CD4-positive, alpha-beta T cell treated with Interleukin-6 for 4 hours (primary cell): Measurements from ENCODE around the gene MKS1.

Experiments
- DNase-seq: peaks from one replicate; pipeline ENCODE4 v3.0.0-alpha.2; 2020; ENCODE audit warnings: mixed read lengths

Gene MKS1

GRCh38 chr17:58219007-58219788 is at the start of gene MKS1:
MKS1 (minus strand) TSS chr17:58219255; CDS start chr17:58219230, 25 bp downstream.
- peak; percentile 96 for DNase-seq

DNA sequence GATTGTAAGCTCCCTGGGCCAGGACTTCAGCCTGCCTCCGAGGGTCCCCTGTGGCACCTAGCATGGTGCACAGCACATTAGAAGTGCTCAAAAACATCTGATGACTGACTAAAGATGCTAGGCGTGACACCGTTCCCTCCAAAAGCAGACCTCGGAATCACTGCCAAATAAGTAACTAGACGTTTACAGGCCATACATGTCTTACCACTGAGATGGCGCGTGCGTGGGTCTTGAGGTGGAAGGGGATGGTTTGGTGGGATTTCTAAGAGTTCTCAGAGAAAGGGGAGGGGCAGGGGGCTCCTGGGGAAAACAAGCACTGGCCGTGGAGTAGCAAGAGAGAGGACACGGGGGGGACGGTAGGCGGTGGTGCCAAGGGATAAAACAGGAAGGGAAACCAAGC is 49.3 kb upstream of the MKS1 start:
- no peak for DNase-seq

DNA sequence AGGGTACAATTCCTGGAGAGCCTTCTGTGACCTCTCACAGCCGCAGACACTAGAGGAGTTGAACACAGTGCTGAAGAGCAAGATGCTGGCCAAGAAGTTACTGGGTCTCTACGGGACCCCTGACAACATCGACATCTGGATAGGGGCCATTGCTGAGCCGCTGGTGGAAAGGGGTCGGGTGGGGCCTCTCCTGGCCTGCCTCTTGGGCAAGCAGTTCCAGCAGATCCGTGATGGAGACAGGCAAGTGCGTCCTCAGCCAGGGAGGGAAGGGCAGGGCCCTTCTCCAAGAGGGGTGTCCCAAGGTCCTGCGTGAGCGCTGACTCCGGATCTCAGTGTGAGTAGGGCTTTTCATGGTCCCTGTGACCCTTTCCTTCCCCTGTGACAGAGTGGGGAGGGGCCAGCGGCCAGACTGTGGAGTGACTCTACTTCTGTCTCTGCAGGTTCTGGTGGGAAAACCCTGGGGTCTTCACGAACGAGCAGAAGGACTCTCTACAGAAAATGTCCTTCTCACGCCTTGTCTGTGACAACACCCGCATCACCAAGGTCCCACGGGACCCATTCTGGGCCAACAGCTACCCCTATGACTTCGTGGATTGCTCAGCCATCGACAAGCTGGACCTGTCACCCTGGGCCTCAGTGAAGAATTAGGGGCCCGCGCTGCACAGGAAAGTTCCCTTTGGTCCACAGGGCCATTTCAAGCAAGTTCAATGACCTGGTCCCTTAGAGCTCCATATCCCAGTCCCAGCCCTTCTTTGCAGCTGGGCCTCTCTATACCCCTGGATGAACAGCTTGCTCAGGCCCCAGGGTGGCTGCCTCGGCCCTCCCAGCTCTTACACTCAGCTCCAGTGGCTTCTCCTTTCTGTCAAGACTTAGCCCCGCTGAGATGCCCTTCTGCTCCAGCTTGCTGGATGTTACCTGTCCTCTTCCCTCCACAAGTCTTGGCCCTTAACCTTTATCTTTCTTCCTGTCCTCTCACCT is 48.6 kb upstream of the MKS1 start:
- no peak for DNase-seq

DNA sequence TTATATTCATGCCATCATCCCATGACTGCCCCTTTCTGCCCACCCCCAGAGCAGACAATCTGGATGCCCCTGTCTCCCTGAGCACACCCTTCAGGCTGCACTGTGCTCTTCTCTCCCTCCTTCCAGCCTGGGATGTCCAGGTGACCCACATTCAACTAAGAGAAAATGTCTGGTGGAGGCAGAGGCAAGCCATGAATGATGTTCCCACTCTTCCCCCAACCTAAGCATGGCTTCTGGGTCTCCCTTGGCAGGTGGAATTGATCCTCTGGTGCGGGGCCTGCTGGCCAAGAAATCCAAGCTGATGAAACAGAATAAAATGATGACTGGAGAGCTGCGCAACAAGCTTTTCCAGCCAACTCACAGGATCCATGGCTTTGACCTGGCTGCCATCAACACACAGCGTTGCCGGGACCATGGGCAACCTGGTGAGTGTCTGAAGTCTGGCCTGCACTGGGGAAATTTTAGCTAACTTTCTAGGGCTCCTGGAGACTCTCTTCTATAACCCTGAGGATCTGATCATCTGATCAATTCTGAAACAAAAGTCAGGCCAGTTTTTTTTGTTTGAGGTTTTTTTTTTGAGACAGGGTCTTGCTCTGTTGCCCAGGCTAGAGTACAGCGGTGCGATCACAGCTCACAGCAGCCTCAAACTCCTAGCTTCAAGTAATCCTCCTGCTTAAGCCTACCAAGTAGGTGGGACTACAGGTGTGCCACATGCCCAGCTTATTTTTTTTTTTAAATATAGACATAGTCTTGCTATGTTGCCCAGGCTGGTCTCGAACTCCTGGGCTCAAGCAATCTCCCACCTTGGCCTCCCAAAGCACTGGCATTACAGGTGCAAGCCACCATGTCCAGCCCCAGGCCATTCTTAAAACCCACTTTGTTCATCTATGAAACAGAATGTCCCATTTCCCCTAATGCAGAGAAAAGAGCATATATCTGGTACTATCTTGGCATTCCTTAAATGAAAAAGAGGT is 47.1 kb upstream of the MKS1 start:
- no peak for DNase-seq

GRCh38 chr17:58265271-58265670 is 46.2 kb upstream of the MKS1 start:
- no peak for DNase-seq

DNA sequence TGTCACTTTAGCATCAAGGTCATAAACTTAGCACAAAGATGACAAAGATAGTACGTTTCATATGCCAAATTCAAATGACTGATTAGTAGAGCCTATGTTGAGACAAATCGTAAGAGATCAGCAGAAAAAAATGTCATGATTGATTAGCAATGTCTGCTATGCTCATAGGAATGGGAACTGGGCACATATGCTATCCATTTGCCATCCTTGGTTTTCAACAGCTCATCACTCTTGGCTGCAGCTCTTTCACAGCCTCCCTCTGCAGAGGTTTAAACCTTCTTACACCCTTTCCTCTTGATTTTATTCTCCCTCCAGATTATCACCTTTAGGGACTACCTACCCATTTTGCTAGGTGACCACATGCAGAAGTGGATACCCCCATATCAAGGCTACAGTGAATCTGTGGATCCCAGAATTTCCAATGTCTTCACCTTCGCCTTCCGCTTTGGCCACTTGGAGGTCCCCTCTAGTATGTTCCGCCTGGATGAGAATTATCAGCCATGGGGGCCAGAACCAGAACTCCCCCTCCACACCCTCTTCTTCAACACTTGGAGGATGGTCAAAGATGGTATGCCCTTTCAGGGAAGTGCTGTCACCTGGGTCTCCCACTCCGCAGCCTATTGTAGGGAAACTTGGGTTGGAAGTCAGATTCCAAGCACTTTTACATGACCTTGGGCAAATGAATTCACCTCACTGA is 45.5 kb upstream of the MKS1 start:
- DNase-seq: no peak

DNA sequence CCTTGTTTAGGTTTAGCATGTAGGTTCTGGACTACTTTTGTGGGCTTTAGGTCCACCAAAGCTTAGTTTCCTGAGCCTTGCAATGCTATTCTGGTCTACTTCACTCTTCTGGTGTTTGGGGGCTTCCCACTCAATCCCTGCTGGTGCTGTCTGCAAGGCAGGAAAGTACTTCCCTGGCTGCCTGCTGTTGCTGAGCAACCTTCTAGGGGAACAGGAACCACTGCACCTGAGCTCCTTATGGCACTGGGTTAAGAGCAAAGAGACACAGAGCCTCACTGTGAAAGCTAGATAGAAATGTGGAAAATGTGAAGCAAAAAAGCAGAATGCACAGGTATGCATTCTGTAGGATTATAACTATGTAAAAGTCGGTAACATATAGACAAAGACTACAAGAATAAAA is 44.7 kb upstream of the MKS1 start:
- no peak for DNase-seq

DNA sequence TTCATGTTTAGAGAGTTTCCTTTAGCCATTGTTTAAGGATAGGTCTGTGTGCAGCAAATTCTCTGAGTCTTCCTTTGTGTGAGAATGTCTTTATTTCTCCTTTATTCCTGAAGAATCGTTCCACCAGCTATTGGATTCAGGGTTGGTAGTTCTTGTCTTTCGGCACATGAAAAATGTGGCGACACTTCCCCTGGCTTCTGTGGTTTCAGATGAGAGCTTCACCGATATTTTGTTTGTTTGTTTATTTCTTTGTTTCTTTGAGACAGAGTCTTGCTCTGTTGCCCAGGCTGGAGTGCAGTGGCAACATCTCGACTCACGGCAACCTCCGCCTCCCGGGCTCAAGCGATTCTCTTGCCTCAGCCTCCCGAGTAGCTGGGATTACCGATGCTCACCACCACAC is 43.1 kb upstream of the MKS1 start:
- DNase-seq: no peak

DNA sequence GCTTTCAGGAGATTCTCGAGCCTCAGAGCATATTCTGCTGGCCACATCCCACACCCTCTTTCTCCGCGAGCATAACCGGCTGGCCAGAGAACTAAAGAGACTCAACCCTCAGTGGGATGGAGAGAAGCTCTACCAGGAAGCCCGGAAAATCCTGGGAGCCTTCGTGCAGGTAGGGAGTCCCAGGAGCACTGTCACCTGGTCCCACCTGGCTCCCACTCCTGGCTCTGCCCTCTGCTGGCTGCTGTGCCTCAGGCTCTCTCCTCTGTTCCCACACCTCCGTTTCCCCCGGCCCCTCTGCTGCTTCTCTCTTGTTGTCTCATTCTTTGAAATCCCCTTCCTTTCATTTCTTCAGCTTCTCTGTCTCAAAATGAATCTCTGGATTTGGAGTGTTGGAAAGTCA is 35.7 kb upstream of the MKS1 start:
- DNase-seq: no peak

DNA sequence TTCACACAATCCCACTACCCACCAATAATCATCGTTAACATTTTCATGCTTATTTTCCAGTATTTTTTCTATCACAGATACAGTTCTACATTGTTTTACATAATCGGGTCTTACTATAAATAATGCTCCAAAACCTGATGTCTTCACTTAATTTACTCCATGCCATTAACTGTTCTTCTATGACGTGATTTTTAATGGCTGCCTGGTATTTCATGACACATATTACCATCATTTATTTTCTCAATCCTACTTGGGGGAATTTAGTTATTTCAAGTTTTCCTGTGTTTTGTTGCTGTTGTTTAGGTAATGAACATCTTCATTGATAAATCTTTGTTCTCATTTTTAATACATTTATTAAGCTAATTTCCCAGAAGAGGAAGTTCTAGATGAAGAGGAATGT is 34.0 kb upstream of the MKS1 start:
- no peak for DNase-seq

GRCh38 chr17:58252141-58252540 is 33.1 kb upstream of the MKS1 start:
- no peak for DNase-seq

GRCh38 chr17:58250344-58251011 is 31.4 kb upstream of the MKS1 start:
- DNase-seq: no peak

DNA sequence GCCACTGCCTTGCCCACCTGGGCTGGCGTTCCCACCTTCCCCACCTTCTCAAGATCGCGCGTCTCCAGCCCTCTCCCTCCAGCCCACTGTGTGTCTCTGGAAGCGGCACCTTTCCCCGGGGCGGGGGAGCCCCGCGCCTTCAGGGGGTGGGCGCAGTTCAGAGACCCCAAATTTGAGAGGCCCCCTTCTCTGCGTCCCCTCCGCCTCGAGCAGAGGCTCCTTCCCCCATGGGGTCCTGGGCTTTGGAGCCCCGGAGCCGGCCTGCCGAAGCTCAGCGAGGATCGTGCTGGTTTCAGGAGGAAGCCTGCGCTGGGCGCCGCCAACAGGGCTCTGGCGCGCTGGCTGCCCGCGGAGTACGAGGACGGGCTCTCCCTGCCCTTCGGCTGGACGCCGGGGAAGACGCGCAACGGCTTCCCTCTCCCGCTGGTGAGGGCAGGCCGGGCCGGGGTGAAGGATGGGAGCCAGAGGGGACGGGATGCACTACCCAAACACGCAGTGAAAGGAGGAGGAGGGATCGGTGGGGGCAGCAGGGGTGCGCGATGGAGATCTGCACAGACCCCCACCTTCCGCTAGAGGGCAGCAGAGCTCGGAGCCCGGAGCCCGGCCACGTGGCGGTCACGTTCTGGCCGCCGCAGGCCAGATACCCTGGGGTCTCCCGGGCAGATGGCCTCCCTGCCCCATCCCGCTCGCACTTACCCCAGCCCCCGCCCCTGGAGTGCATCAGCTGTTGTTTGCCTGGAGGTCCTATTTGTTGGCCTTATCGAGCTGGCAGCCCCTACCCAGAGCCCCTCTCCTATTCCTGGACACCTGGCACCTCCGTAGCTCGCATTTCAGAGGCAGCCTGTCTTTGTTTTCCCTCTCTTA is 30.4 kb upstream of the MKS1 start:
- peak; percentile 80 for DNase-seq

DNA sequence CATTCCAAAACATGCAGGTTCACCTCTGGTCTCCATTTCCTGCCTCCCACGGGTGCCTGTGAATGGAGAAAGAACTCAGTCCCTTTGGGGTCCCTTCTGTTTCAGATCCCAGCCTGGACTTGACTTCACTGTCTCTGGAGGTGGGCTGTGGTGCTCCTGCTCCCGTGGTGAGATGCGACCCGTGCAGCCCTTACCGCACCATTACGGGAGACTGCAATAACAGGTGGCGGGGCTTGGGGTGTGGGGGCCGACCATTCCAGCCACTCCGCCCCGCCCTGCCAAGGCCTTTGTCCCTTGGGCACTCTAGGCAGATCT is 29.9 kb upstream of the MKS1 start:
- no peak for DNase-seq

DNA sequence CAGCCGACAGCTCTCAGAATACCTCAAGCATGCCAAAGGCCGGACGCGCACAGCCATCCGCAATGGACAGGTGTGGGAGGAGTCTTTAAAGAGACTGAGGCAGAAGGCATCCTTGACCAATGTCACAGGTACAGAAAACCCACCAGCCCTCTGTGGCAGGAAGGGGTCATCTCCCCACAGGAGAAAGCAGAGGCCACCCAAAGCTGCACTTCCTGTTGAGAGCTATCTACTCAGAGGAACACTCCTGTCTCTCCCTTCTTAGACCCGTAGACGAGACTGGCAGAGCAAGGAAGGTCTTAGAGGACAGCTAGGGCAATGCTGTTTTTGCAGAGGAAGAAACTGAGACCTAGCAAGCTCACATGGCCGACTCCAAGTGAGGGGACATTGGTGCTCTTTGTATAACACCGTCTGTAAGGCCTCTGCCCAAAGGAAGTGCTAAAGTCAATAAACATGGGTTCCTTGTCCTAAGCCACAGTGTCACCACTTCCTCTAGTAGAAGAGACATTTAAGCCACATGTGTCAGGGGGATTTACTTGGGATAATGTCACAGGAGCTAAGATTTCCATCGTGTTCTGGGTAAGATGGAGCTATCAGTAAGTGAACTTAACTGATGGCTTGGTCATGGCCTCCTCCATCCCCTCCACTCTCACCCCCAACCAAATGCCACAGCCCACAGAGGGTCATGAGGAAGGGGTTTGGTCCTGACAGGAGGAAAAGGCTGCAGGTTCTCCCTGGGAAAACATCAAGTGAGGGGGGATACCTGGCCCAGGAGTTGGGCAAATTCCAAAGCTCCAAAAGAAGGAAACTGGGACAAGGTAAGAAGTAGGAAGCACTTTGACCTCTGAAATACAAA is 28.7 kb upstream of the MKS1 start:
- no peak for DNase-seq

DNA sequence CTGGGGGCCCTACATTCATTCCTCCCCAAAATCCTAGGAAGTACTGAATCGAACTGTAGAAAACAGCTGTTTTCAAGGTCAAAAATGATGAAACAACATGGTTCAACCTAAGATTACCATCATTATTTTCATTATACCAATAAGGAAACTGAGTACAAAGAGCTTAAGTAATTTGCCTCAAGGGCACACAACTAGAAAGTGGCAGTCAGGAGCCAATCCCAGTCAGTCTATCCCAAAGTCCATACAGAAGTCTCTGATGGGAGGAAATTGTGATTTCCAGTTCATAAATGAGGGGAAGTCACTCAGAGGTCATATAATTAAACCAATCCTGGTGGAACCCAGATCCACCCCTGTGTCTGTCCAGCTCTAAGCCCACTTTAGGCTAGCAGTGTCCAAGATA is 27.7 kb upstream of the MKS1 start:
- no peak for DNase-seq

DNA sequence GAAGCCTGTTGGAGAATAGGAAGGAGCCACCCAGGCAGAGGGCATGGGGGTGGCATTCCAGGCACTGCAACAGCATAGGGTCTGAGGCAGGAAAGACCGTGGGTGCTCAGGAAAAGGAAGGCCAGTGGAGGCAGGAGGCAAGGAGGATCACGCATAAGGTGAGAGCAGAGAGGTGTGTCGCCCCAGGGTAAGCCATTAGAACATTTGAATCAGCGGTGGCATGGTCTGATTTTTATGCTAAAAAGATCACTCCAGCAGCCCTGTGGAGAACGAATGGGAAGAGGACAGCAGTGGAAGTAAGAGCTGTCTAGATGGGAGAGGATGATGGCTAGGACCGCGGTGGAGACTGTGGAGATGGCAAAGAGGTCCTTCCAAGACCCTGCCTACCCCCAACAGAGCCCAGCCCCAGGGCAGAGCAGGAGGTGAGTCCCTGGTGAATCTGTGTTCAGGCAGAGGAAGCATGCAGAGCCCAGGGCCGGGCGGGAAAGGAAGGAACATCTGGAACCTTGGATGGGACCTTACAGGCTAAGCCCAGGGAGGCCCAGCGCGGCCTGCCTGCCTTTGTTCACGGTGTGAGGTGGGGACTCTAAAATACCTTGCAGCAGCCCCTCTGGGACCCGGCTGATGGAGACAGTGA is 27.2 kb upstream of the MKS1 start:
- DNase-seq: no peak

- DNase-seq: no peak
These were observed 26.5 kb upstream of the MKS1 start for GRCh38 chr17:58245428-58246103.

GRCh38 chr17:58244963-58245362 is 25.9 kb upstream of the MKS1 start:
- DNase-seq: no peak
